Left renal pelvis (tissue), 4 donors: ENCODE measurements around the gene ZNF483. TPM values are rescaled to one million over a fixed set of nuclear protein-coding genes. Genes with fewer than 3 reads are reported as not detected.
"Not testable (repeated sequence)": the region's sequence is repeated elsewhere in the genome, so short reads cannot be mapped to it uniquely, and the experiment has no call there.

Experiments
- DNase-seq, 4 donors: peaks; one replicate each; pipeline ENCODE4 v3.0.0-alpha.2; 2013; ENCODE audit warnings: low read depth in 4 of 4, low spot score in 3 of 4
- polyA plus RNA-seq, 4 donors: library from polyadenylated mRNA; unstranded; fragments of 120-200 nt; gene quantifications; one replicate each; pipeline ENCODE4 v1.2.1, GENCODE V29; 2013; ENCODE audit not compliant: insufficient read length in 4 of 4

ZNF483 gene
- polyA plus RNA-seq, 4 donors = 2.6 to 4.9 (median 3.4) TPM

- no peak for DNase-seq
These were observed 8.3 kb downstream of the ZNF483 start for GRCh38 chr9:111533099-111533790.

DNA sequence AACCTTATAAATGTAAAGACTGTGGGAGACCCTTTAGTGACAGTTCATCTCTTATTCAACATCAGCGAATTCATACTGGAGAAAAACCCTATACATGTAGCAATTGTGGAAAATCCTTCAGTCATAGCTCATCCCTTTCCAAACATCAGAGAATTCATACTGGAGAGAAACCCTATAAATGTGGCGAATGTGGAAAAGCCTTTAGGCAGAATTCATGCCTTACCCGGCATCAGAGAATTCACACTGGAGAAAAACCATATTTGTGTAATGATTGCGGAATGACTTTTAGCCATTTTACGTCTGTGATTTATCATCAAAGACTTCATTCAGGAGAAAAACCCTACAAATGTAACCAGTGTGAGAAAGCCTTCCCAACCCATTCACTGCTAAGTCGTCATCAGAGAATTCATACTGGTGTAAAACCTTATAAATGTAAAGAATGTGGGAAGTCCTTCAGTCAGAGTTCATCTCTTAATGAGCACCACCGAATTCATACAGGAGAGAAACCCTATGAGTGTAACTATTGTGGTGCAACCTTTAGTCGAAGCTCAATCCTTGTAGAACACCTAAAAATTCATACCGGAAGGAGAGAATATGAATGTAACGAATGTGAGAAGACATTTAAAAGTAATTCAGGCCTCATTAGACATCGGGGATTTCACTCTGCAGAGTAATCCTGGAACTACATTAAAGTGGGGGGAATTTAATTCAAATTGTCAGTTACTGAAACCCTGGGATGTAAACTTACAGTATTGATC, 17.7 kb downstream of the ZNF483 start:
- DNase-seq = no peak

DNA sequence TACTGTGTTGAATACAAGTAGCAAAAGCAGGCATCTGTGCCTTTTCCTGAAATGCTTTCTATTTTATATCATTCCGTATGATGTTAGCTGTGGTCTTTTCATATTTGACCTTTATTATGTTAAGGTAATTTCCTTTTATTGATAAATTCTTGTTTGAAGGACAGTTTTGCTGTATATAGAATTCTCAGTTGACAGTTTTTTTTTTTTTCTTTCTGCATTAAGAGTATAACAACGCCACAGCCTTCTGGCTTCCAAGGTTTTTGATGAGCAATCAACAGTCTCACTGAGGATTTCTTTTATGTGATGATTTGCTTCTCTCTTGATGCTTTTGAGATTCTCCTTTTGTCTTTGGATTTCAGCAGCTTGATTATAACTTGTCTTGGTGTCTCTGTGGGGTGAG, 23.6 kb downstream of the ZNF483 start:
- DNase-seq = no peak

- not testable (repeated sequence) for DNase-seq
These were observed 30.4 kb downstream of the ZNF483 start for GRCh38 chr9:111555425-111555824.

- no peak for DNase-seq
These were observed 34.1 kb downstream of the ZNF483 start for GRCh38 chr9:111559000-111559610.

DNA sequence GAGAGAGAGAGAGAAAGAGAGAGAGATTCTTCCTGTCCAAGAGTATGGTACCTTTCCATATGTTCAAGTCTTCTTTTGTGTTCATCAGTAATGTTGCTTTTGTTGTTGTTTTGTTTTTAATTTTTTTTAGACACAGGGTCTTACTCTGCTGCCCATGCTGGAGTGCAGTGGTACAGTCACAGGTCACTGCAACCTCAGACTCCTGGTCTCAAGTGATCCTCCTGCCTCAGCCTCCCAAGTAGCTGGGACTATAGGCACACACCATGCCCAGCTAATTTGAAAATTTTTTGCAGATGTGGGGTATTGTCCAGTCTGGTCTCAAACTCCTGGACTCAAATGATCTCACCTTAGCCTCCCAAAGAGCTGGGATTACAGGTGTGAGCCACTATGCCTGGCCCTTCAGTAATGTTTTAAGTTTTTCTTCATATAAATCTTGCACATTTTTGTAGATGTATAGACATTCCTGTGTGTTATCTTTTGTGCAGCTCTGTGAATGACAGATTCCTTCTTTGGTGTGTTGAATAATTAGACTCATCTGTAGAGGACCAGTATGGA, 36.3 kb downstream of the ZNF483 start:
- no peak for DNase-seq

DNA sequence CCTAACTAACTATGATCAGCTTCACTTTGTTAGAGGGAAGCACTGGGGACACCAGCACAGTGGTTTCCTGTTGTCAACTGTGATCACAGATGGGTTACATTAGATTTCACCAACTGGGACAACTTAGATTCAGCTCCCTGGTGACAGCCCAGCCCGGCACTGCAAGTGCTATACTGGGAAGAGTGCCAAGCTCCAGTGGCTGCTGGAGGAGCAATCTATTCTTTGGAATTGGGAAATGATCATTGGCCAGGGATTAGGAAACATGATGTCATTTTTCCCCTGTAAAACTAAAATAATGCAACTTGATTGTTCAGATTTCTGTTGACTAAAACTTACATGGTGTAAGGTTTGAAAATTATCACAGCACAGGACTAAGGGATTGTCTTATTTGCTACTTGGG, 41.3 kb downstream of the ZNF483 start:
- DNase-seq = no peak

- DNase-seq = not testable (repeated sequence)
These were observed 43.1 kb downstream of the ZNF483 start for GRCh38 chr9:111568127-111568526.

GRCh38 chr9:111572950-111573604, 48.1 kb downstream of the ZNF483 start:
- DNase-seq = no peak

DNA sequence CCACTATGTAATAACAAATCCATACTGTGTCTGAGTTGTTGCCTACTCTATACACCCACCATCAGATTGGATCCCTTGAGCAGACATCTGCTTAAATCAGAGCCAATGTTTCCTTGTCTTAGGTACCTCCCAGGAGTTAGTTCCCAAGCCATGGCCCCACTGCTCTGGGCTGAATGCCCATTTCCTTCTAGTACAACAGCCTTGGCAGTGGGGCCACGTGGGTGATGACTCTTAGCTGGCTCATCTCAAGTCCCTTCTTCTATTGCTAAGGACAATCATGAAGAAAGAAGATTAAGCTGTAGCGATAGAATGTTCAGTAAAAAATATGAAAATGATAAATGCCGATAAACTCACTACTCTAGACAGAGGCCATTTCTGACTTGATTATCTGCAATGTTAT, 57.9 kb downstream of the ZNF483 start:
- DNase-seq = no peak

- DNase-seq = no peak
These were observed 61.4 kb downstream of the ZNF483 start for GRCh38 chr9:111586378-111586777.

- no peak for DNase-seq
These were observed 63.9 kb downstream of the ZNF483 start for GRCh38 chr9:111588846-111589245.

DNA sequence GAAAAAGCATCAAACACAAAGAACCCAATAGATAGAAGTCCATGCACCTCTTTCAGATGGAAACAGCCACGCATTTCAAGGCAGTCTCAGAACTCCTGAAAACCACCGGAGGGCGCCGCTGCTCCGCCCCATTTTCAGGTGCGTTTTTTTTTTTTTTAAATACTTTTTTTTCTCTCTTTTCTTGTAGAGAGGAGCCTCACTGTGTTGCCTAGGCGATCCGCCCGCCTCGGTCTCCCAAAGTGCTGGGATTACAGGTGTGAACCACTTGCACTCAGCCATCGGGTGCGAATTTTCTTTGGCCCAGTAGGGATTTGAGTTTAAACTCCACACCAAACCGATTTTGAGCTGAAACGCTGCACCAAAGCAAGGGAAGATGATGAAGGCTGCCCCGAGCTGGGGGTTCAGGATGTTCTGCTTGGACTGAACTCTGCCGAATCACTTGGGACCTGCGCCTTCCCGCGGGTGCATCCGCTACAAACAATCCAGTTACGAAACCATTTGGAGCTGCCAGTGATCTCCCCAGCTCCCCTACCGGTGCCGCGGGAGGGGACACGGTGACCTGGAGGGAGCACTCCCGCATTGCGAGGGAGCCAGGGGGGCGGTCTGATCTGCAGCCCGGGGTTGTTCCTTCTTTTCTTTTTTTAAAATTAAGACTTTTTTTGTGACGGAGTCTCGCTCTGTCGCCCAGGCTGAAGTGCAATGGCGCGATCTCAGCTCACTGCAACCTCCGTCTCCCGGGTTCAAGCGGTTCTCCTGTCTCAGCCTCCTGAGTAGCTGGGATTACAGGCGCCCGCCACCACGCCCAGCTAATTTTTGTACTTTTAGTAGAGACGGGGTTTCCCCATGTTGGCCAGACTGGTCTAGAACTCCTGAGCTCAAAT, 73.1 kb downstream of the ZNF483 start:
- peak in 2 of 4 donors; percentile 46 to 53 for DNase-seq

- peak in 1 of 4 donors; percentile 36 for DNase-seq
These were observed 73.7 kb downstream of the ZNF483 start for GRCh38 chr9:111598733-111599091.

- peak; percentile 77 to 80 (median 78) for DNase-seq
These were observed 74.3 kb downstream of the ZNF483 start, which contains the start of gene PTGR1 for GRCh38 chr9:111599092-111599954. Gene PTGR1, minus strand, starts transcription at chr9:111599647. Its CDS starts 2,225 bp downstream, at chr9:111597422.

DNA sequence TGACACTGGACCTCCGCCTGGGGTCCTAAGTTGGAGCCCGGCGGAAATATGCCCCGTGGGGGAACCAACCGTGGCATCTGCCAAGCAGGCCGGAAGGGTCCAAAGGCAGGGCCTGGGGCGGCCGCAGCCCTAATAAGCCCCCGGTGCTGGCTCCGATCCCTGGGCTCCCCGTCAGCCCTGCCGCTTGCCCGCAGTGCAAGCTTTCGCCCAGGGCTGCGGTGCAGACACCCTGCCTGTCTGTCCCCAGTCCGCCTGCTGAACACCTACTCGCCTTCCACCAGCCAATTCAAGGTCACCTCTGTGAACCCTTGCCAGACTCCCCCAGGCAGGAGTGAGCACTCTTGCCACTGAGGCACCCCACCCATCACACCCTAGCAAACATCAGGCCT, 75.0 kb downstream of the ZNF483 start:
- no peak for DNase-seq

- no peak for DNase-seq
These were observed 76.4 kb downstream of the ZNF483 start for GRCh38 chr9:111601237-111602018.

GRCh38 chr9:111603041-111603440, 78.1 kb downstream of the ZNF483 start:
- no peak for DNase-seq
